Activated CD8-positive, alpha-beta T cell treated with anti-CD3 and anti-CD28 coated beads for 36 hours (primary cell): ENCODE results near the gene PRKRA. TPM values are rescaled to one million over a fixed set of nuclear protein-coding genes. Genes with fewer than 3 reads are reported as not detected.

Source experiments
- ATAC-seq: fragments of 200-7000 bp; cut with Tn5 transposase; one replicate; pipeline ENCODE4 v1.10.0; 2021; ENCODE audit warnings: mild to moderate bottlenecking, moderate library complexity
- CTCF ChIA-PET: fragments of 350-600 bp; sonication (Branson Sonifier 250); formaldehyde crosslinking; loops from one replicate; lab custom pipeline; 2021; ENCODE audit warnings: antibody characterized with exemption; lab: Charles Lee
- POLR2A ChIA-PET: fragments of 350-600 bp; sonication (Branson Sonifier 250); formaldehyde crosslinking; loops from one replicate; lab custom pipeline; 2021; ENCODE audit warnings: antibody characterized with exemption; lab: Charles Lee
- DNase-seq: peaks from one replicate; pipeline ENCODE4 v3.0.0-alpha.2; 2020
- H3K27ac Mint-ChIP-seq: one replicate; pipeline ENCODE4 v1.8.0; 2021; ENCODE audit warnings: mild to moderate bottlenecking, mixed read lengths
- H3K27me3 Mint-ChIP-seq: one replicate; pipeline ENCODE4 v1.8.0; 2021; ENCODE audit warnings: mixed read lengths
- H3K36me3 Mint-ChIP-seq: one replicate; pipeline ENCODE4 v1.8.0; 2021; ENCODE audit warnings: low read depth, mixed read lengths
- H3K4me1 Mint-ChIP-seq: one replicate; pipeline ENCODE4 v1.8.0; 2021; ENCODE audit warnings: low read depth, mixed read lengths
- H3K4me3 Mint-ChIP-seq: one replicate; pipeline ENCODE4 v1.8.0; 2021; ENCODE audit warnings: mild to moderate bottlenecking, moderate library complexity, mixed read lengths
- H3K9me3 Mint-ChIP-seq: one replicate; pipeline ENCODE4 v1.8.0; 2021; ENCODE audit warnings: mixed read lengths
- intact Hi-C: fragments of 100-400 bp; cut with micrococcal nuclease; formaldehyde crosslinking; loops from one replicate; pipeline ENCODE4 v1.10.0; 2022
- total RNA-seq, 2 experiments: library from RNA; stranded (reverse); gene quantifications; one replicate each; pipeline ENCODE4 v1.2.3, GENCODE V29; 2021
- TF ChIP-seq, protein P1 (sequence below): fragments of 200-600 bp; IDR thresholded peaks from one replicate; pipeline ENCODE4 v1.8.0; 2022; ENCODE audit warnings: antibody characterized with exemption, mild to moderate bottlenecking

The PRKRA gene
- total RNA-seq, 2 experiments from 2014 or later: 74.8 to 78.0 TPM

DNA sequence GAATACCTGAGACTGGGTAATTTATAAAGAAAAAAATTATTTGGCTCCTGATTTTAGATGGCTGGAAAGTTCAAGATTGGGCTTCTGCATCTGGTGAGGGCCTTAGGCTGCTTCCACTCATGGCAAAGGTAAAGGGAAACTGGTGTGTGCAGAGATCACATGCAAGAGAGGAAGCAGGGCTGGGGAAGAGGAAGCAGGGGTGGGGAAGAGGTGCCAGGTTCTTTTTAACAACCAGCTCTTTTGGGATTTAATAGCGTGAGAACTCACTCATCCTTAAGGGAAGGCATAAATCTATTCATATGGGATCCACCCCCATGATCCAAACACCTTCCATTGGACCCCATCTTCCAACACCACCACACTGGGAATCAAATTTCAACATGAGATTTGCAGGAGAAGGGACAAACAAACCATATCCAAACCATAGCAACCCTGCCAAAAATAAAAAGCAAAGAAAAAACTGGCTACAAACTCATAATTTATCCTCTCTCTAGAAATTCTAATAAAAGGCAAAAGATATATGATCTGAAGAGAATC, 30.4 kb downstream of the PRKRA start:
- Mint-ChIP-seq H3K27ac (peak overlapping the region; percentile 26), H3K27me3 (no peaks in the 10 kb centered on the region), H3K36me3 (peaks cover 29% of the 10 kb centered on the region), H3K9me3 (peaks cover 6% of the 10 kb centered on the region), H3K4me1 (peaks cover 4% of the 10 kb centered on the region), H3K4me3 (no peak overlapping the region)
- ATAC-seq: no peak
- ChIA-PET CTCF (interaction anchor here (0.8 to 9.3 kb wide), 2 partner anchors 23 to 25 kb away, joined by 4 to 154 read pairs; no protein-coding TSS in a partner anchor), POLR2A (interaction anchor here (0.6 kb wide), 1 partner anchor 1157 kb away, joined by 3 read pairs; no protein-coding TSS in a partner anchor)
- DNase-seq: no peak
- intact Hi-C loops: no loop called here
- TF ChIP-seq, protein P1, sequence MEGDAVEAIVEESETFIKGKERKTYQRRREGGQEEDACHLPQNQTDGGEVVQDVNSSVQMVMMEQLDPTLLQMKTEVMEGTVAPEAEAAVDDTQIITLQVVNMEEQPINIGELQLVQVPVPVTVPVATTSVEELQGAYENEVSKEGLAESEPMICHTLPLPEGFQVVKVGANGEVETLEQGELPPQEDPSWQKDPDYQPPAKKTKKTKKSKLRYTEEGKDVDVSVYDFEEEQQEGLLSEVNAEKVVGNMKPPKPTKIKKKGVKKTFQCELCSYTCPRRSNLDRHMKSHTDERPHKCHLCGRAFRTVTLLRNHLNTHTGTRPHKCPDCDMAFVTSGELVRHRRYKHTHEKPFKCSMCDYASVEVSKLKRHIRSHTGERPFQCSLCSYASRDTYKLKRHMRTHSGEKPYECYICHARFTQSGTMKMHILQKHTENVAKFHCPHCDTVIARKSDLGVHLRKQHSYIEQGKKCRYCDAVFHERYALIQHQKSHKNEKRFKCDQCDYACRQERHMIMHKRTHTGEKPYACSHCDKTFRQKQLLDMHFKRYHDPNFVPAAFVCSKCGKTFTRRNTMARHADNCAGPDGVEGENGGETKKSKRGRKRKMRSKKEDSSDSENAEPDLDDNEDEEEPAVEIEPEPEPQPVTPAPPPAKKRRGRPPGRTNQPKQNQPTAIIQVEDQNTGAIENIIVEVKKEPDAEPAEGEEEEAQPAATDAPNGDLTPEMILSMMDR: no peak

DNA sequence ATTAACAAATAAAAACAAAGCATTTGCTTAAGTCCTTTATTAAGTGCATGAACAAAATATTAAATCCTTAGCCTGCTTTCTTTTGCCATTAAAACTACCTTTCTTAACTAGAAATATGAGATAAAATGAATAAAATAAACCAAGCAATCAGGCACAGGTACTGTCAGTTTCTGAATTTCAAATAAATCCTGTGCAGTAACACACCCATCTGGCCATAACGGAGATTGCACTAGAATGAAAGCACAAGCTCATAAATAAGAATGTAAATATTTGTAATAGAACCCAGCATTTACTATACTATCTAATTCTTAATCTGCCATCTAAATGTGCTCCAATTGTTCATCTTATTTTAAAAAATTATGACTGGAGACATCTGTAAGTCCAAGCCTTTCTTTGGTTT, 31.9 kb downstream of the PRKRA start:
- H3K4me3 Mint-ChIP-seq: no peak overlapping the region
- no peaks in the 10 kb centered on the region for H3K9me3 Mint-ChIP-seq
- CTCF ChIA-PET: interaction anchor here (1.0 to 9.3 kb wide), 11 partner anchors 13 to 309 kb away, joined by 3 to 154 read pairs (median 4); partner anchors contain the start of genes PRKRA and RBM45
- H3K4me1 Mint-ChIP-seq: peaks cover 9% of the 10 kb centered on the region
- H3K36me3 Mint-ChIP-seq: peaks cover 18% of the 10 kb centered on the region
- intact Hi-C loops: no loop called here
- H3K27ac Mint-ChIP-seq: no peak overlapping the region
- ATAC-seq (no peak), DNase-seq (no peak)
- H3K27me3 Mint-ChIP-seq: no peaks in the 10 kb centered on the region
- TF ChIP-seq, protein P1: no peak
- POLR2A ChIA-PET: interaction anchor here (0.6 to 0.7 kb wide), 2 partner anchors 14 to 210 kb away, joined by 3 read pairs; no protein-coding TSS in a partner anchor

DNA sequence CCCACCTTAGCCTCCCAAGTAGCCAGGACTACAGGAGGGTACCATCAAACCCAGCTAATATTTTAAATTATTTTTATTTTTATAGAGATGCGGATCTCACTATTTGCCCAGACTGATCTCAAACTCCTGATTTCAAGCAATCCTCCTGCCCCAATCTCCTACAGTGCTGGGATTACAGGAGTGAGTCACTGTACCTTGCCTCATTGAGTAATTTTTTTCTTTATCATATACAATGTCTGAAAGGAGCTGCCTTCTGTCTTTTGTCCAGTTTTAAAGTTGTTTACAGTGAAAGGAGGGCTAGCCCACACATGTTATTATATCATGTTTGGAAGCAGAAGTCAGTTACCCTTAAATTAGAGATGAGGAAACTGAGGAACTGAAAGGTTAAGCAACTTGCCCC, 32.5 kb downstream of the PRKRA start:
- Mint-ChIP-seq H3K27me3 (no peaks in the 10 kb centered on the region), H3K4me3 (no peak overlapping the region), H3K9me3 (no peaks in the 10 kb centered on the region), H3K27ac (no peak overlapping the region), H3K4me1 (peaks cover 9% of the 10 kb centered on the region), H3K36me3 (peaks cover 13% of the 10 kb centered on the region)
- intact Hi-C loops: no loop called here
- TF ChIP-seq, protein P1: no peak
- CTCF ChIA-PET: interaction anchor here (1.0 to 9.3 kb wide), 9 partner anchors 13 to 308 kb away, joined by 3 to 154 read pairs (median 4); partner anchors contain the start of gene PRKRA
- no peak for DNase-seq
- POLR2A ChIA-PET: interaction anchor here (0.6 to 0.7 kb wide), 2 partner anchors 13 to 211 kb away, joined by 3 read pairs; no protein-coding TSS in a partner anchor
- ATAC-seq: no peak

GRCh38 chr2:178417916-178418315, 33.1 kb downstream of the PRKRA start:
- Mint-ChIP-seq H3K4me1 (peaks cover 9% of the 10 kb centered on the region), H3K4me3 (no peak overlapping the region), H3K27ac (no peak overlapping the region), H3K9me3 (no peaks in the 10 kb centered on the region), H3K36me3 (peaks cover 12% of the 10 kb centered on the region), H3K27me3 (no peaks in the 10 kb centered on the region)
- intact Hi-C loops: no loop called here
- TF ChIP-seq, protein P1: no peak
- DNase-seq: no peak
- CTCF ChIA-PET: interaction anchor here (1.9 to 9.3 kb wide), 3 partner anchors 23 to 307 kb away, joined by 4 to 154 read pairs (median 7); partner anchors contain the start of gene PRKRA
- POLR2A ChIA-PET: no interaction called here
- no peak for ATAC-seq

DNA sequence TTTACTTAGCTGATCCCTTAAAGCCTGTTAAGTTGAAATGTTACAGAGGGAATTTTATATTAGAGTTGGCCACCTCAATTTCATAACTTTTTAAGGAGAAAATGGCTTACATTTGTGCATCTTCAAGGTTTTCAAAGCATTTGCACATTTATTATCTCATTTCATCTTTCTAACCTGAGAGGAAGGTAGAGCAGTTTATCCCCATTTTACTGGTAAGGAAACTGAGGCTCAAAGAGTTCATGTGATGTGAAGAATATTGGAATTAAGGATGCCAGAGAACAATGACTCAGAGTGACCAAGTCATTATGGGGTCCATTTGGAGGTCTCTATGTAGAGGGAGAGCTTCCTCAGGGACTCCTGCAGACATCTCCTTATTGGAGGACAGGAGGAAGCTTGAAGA, 35.0 kb downstream of the PRKRA start:
- DNase-seq (no peak), ATAC-seq (no peak)
- H3K9me3 Mint-ChIP-seq: no peaks in the 10 kb centered on the region
- H3K27me3 Mint-ChIP-seq: no peaks in the 10 kb centered on the region
- intact Hi-C loops: loop anchor here (2.0 kb wide), 1 partner anchor 307 kb away; no protein-coding TSS in a partner anchor
- peaks cover 4% of the 10 kb centered on the region for H3K36me3 Mint-ChIP-seq
- H3K4me3 Mint-ChIP-seq: no peak overlapping the region
- POLR2A ChIA-PET: interaction anchor here (1.9 to 4.8 kb wide), 2 partner anchors 13 to 34 kb away, joined by 7 to 37 read pairs; partner anchors contain the start of genes PJVK and PRKRA
- peaks cover 9% of the 10 kb centered on the region for H3K4me1 Mint-ChIP-seq
- no peak overlapping the region for H3K27ac Mint-ChIP-seq
- CTCF ChIA-PET: interaction anchor here (1.8 to 9.3 kb wide), 3 partner anchors 12 to 32 kb away, joined by 9 to 154 read pairs (median 53); no protein-coding TSS in a partner anchor
- TF ChIP-seq, protein P1: no peak
